Hepatocyte (in vitro differentiated cells): Measurements from ENCODE around the gene ITGBL1. TPM values are rescaled to one million over a fixed set of nuclear protein-coding genes. Genes with fewer than 3 reads are reported as not detected.

Experiments
- DNase-seq: peaks from one replicate; pipeline ENCODE4 v3.0.0-alpha.2; 2016; ENCODE audit warnings: low spot score
- H2AFZ ChIP-seq: fragments of 200-600 bp; sonication (generic); 2 replicates; pipeline ENCODE4 v1.6.0; 2016; ENCODE audit warnings: antibody characterized with exemption, mild to moderate bottlenecking
- H3K27ac ChIP-seq: fragments of 200-600 bp; sonication (generic); 2 replicates; pipeline ENCODE4 v1.5.1; 2016; ENCODE audit warnings: mild to moderate bottlenecking
- H3K27me3 ChIP-seq: fragments of 200-600 bp; sonication (generic); 2 replicates; pipeline ENCODE4 v1.6.1; 2016
- H3K36me3 ChIP-seq: fragments of 200-600 bp; sonication (generic); replicated peaks from 2 replicates; pipeline ENCODE4 v1.5.1; 2016; ENCODE audit warnings: low read depth; ENCODE audit not compliant: insufficient read depth
- H3K4me1 ChIP-seq: fragments of 200-600 bp; sonication (generic); 2 replicates; pipeline ENCODE4 v1.5.1; 2016; ENCODE audit warnings: mild to moderate bottlenecking, moderate library complexity; ENCODE audit not compliant: insufficient read depth
- H3K4me2 ChIP-seq: fragments of 200-600 bp; sonication (generic); 2 replicates; pipeline ENCODE4 v1.6.0; 2016
- H3K4me3 ChIP-seq: fragments of 200-600 bp; sonication (generic); 2 replicates; pipeline ENCODE4 v1.5.1; 2016; ENCODE audit warnings: mild to moderate bottlenecking
- H3K79me2 ChIP-seq: fragments of 200-600 bp; sonication (generic); 2 replicates; pipeline ENCODE4 v1.6.0; 2017; ENCODE audit warnings: mild to moderate bottlenecking
- H3K9me2 ChIP-seq: fragments of 200-600 bp; sonication (generic); replicated peaks from 2 replicates; pipeline ENCODE4 v1.6.0; 2017; ENCODE audit warnings: mild to moderate bottlenecking; ENCODE audit not compliant: insufficient read depth
- H3K9me3 ChIP-seq: fragments of 200-600 bp; sonication (generic); 2 replicates; pipeline ENCODE4 v1.5.1; 2016; ENCODE audit warnings: low read depth, mild to moderate bottlenecking
- H4K20me1 ChIP-seq: fragments of 200-600 bp; sonication (generic); 2 replicates; pipeline ENCODE4 v1.6.0; 2016; ENCODE audit warnings: mild to moderate bottlenecking; ENCODE audit not compliant: insufficient read depth, poor library complexity, severe bottlenecking
- EZH2 ChIP-seq: fragments of 200-600 bp; sonication (generic); IDR thresholded peaks from 2 replicates; pipeline ENCODE4 v1.6.1; 2016; ENCODE audit warnings: antibody characterized with exemption, mild to moderate bottlenecking, borderline replicate concordance
- EZH2phosphoT487 ChIP-seq: fragments of 200-600 bp; sonication (generic); IDR thresholded peaks from one replicate; pipeline ENCODE4 v1.6.1; 2018; ENCODE audit warnings: antibody characterized with exemption, mild to moderate bottlenecking, low read depth, moderate library complexity; ENCODE audit not compliant: unreplicated experiment, severe bottlenecking
- WGBS: methylation state at CpG from one replicate; pipeline ENCODE4 v1.1.6; 2016; ENCODE audit warnings: low lambda C conversion rate; ENCODE audit errors: missing lambda C conversion rate; 5-methylcytosine and 5-hydroxymethylcytosine counted together
- polyA plus RNA-seq: library from polyadenylated mRNA; unstranded; fragments of >200 nt; fragmentation: Nextera tagmentation; extraction: Ambion mirVana; gene quantifications from 2 replicates; pipeline ENCODE4 v1.2.1, GENCODE V29; 2016
- total RNA-seq: library from RNA; depleted of rRNA; stranded (reverse); fragments of >200 nt; gene quantifications from 2 replicates; pipeline ENCODE4 v1.2.3, GENCODE V29; 2014
- TF ChIP-seq, protein P1 (sequence below): fragments of 200-600 bp; sonication (generic); IDR thresholded peaks from 2 replicates; pipeline ENCODE4 v1.5.1; 2016; ENCODE audit warnings: antibody characterized with exemption, mild to moderate bottlenecking; ENCODE audit not compliant: poor library complexity

ITGBL1 gene
- total and polyA plus RNA-seq, 2 experiments from 2014 or later, result 0.33 TPM; not detected in 1

DNA sequence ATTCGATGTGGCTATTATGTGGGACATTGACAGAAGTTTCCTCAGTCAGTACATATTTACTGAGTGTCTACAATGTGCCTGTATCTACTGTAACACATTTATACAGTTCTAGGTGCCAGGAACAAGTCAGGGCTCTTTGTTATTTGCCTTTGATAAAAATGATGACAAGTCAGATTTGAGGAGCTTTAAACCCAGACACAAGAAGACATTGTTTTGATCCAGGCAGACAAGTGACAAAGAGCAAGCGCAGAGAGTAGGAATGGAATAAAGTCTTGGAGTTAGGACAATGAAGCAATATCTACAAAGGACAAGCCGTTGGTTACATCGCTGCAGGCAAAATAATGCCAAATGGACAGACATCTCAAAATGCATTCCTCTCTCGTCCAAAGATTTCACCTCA, 70.1 kb downstream of the ITGBL1 start:
- no peak overlapping the region for H2AFZ ChIP-seq
- H3K4me1 ChIP-seq, result no peaks in the 10 kb centered on the region
- H3K4me2 ChIP-seq, result no peak overlapping the region
- WGBS, result 85% methylated on average over 5 of the region's 5 CpGs
- H3K79me2 ChIP-seq, result no peaks in the 10 kb centered on the region
- no peak overlapping the region for H3K27ac ChIP-seq
- no peaks in the 10 kb centered on the region for H3K27me3 ChIP-seq
- DNase-seq, result no peak
- H4K20me1 ChIP-seq, result no peaks in the 10 kb centered on the region
- no peak overlapping the region for H3K4me3 ChIP-seq
- no peaks in the 10 kb centered on the region for H3K9me3 ChIP-seq
- TF ChIP-seq EZH2, result no peak
- TF ChIP-seq, protein P1, sequence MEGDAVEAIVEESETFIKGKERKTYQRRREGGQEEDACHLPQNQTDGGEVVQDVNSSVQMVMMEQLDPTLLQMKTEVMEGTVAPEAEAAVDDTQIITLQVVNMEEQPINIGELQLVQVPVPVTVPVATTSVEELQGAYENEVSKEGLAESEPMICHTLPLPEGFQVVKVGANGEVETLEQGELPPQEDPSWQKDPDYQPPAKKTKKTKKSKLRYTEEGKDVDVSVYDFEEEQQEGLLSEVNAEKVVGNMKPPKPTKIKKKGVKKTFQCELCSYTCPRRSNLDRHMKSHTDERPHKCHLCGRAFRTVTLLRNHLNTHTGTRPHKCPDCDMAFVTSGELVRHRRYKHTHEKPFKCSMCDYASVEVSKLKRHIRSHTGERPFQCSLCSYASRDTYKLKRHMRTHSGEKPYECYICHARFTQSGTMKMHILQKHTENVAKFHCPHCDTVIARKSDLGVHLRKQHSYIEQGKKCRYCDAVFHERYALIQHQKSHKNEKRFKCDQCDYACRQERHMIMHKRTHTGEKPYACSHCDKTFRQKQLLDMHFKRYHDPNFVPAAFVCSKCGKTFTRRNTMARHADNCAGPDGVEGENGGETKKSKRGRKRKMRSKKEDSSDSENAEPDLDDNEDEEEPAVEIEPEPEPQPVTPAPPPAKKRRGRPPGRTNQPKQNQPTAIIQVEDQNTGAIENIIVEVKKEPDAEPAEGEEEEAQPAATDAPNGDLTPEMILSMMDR, result no peak
- TF ChIP-seq EZH2phosphoT487, result no peak
- H3K36me3 ChIP-seq, result no peaks in the 10 kb centered on the region
- H3K9me2 ChIP-seq, result no peaks in the 10 kb centered on the region

DNA sequence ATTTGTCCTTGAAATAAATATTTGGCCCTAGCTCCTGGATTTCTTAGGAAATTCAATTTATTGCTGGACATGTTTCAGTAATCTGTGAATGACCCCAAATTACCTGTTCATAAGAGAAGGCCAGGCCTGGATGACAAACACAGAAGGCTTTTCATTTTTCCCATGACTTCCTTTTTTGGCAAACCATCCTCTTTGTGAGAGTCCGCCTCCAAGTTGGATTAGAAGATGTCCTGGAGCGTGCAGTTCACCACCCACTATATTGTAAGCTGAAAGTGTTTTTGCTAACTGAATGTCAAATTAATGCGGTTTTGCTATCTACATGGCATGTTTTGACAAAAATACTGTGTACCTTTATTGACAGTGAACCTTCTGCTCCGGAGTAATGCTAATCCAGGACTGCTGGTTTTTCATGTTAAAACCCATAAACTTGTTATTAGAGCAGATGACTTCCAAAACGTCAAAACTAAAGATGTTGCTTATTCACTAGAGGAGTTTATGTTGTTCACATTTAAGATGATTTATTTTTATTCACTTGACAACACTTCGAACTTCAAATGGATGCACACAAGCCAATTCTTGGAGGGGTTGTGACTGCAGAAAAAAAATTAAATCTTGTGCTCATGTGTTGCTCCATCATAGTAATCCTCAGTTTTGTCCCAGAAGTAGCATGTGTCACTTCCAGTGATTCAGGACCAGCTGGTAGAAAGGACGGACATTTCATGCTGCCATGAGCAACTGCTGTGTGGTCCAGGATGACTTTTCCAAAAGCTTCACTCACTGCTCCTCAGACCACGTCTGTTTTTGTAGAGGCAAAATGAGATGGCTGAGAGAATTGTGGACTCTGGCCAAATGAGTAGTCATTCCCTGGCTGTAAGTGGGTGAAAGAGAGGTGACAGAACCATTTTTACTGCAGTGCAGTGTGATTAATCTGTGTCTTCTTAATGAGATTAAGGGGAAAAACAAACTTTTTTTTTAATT, 71.0 kb downstream of the ITGBL1 start:
- Histone ChIP-seq H3K4me2 (no peak overlapping the region), H3K79me2 (no peaks in the 10 kb centered on the region), H3K4me1 (no peaks in the 10 kb centered on the region), H2AFZ (no peak overlapping the region), H3K9me3 (no peaks in the 10 kb centered on the region), H4K20me1 (no peaks in the 10 kb centered on the region), H3K27ac (no peak overlapping the region), H3K9me2 (no peaks in the 10 kb centered on the region), H3K4me3 (no peak overlapping the region), H3K36me3 (no peaks in the 10 kb centered on the region), H3K27me3 (no peaks in the 10 kb centered on the region)
- WGBS, result 81% methylated on average over 8 of the region's 8 CpGs
- no peak for TF ChIP-seq EZH2phosphoT487
- TF ChIP-seq, protein P1, result no peak
- TF ChIP-seq EZH2, result no peak
- DNase-seq, result no peak

DNA sequence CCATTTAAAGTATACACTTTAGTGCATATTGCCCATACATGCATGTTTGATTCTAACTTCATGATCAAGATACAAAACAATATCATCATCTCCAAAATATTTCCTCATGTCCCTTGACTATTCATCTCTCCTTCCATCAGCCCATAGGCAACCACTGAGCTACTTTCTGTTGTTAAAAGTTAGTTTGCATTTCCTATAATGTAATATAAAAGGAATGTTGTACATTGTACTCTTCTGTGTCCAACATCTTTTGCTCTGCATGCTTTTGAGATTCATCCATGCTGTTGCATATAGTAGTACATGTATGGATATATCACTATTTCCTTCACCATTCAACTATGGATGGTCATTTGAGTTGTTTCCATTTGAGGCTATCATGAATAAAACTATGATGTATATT, 74.7 kb downstream of the ITGBL1 start:
- no peak overlapping the region for H3K4me3 ChIP-seq
- TF ChIP-seq, protein P1, result no peak
- TF ChIP-seq EZH2phosphoT487 (no peak), EZH2 (no peak)
- H3K36me3 ChIP-seq, result no peaks in the 10 kb centered on the region
- H3K4me2 ChIP-seq, result no peak overlapping the region
- DNase-seq, result no peak
- H2AFZ ChIP-seq, result no peak overlapping the region
- H3K27me3 ChIP-seq, result no peaks in the 10 kb centered on the region
- no peaks in the 10 kb centered on the region for H3K79me2 ChIP-seq
- H3K27ac ChIP-seq, result no peak overlapping the region
- H3K4me1 ChIP-seq, result no peaks in the 10 kb centered on the region
- H3K9me3 ChIP-seq, result no peaks in the 10 kb centered on the region
- no peaks in the 10 kb centered on the region for H4K20me1 ChIP-seq
- no peaks in the 10 kb centered on the region for H3K9me2 ChIP-seq
